Ovary (tissue), 3 donors: ENCODE data around the gene RMP24.
"Not testable (repeated sequence)": the region's sequence is repeated elsewhere in the genome, so short reads cannot be mapped to it uniquely, and the experiment has no call there.

Experiments used
- POLR2A ChIP-seq: fragments of 450-650 bp; IDR thresholded peaks from one replicate; pipeline ENCODE4 v1.6.1; 2017; ENCODE audit warnings: antibody characterized with exemption, mild to moderate bottlenecking, moderate library complexity
- TF ChIP-seq, protein P1 (sequence below), 3 donors: fragments of 450-650 bp in 2 of 3; fragments of 200-600 bp in 1 of 3; IDR thresholded peaks; one replicate each; pipeline versions ENCODE4 v1.5.1 to v1.8.0; 2016 to 2022; ENCODE audit warnings: antibody characterized with exemption in 3 of 3, mild to moderate bottlenecking in 1 of 3
- donor health status: DM: no; HTN: no; CAD: no.

DNA sequence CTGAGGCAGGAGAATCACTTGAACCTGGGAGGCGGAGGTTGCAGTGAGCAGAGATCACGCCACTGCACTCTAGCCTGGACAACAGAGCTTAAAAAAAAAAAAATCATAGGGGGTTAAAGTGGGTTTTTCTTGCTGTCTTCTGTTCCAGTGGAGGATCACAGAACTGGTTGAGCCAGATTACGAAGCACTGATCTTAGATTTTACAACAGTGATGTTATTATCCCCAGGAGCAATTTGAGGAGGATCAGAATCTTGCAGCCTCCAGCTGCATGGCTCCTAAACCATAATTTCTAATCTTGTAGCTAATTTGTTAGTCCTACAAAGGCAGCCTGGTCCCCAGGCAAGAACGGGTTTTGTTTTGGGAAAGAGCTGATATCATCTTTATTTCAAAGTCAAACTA, 4.6 kb upstream of the RMP24 start:
- TF ChIP-seq, protein P1, sequence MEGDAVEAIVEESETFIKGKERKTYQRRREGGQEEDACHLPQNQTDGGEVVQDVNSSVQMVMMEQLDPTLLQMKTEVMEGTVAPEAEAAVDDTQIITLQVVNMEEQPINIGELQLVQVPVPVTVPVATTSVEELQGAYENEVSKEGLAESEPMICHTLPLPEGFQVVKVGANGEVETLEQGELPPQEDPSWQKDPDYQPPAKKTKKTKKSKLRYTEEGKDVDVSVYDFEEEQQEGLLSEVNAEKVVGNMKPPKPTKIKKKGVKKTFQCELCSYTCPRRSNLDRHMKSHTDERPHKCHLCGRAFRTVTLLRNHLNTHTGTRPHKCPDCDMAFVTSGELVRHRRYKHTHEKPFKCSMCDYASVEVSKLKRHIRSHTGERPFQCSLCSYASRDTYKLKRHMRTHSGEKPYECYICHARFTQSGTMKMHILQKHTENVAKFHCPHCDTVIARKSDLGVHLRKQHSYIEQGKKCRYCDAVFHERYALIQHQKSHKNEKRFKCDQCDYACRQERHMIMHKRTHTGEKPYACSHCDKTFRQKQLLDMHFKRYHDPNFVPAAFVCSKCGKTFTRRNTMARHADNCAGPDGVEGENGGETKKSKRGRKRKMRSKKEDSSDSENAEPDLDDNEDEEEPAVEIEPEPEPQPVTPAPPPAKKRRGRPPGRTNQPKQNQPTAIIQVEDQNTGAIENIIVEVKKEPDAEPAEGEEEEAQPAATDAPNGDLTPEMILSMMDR (IDR thresholded peaks at IDR 0.05), result not testable (repeated sequence)
- TF ChIP-seq POLR2A, result not testable (repeated sequence)
